ENCODE data around the gene SNAPC4.

SNAPC4 gene, protein sequence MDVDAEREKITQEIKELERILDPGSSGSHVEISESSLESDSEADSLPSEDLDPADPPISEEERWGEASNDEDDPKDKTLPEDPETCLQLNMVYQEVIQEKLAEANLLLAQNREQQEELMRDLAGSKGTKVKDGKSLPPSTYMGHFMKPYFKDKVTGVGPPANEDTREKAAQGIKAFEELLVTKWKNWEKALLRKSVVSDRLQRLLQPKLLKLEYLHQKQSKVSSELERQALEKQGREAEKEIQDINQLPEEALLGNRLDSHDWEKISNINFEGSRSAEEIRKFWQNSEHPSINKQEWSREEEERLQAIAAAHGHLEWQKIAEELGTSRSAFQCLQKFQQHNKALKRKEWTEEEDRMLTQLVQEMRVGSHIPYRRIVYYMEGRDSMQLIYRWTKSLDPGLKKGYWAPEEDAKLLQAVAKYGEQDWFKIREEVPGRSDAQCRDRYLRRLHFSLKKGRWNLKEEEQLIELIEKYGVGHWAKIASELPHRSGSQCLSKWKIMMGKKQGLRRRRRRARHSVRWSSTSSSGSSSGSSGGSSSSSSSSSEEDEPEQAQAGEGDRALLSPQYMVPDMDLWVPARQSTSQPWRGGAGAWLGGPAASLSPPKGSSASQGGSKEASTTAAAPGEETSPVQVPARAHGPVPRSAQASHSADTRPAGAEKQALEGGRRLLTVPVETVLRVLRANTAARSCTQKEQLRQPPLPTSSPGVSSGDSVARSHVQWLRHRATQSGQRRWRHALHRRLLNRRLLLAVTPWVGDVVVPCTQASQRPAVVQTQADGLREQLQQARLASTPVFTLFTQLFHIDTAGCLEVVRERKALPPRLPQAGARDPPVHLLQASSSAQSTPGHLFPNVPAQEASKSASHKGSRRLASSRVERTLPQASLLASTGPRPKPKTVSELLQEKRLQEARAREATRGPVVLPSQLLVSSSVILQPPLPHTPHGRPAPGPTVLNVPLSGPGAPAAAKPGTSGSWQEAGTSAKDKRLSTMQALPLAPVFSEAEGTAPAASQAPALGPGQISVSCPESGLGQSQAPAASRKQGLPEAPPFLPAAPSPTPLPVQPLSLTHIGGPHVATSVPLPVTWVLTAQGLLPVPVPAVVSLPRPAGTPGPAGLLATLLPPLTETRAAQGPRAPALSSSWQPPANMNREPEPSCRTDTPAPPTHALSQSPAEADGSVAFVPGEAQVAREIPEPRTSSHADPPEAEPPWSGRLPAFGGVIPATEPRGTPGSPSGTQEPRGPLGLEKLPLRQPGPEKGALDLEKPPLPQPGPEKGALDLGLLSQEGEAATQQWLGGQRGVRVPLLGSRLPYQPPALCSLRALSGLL (N-terminal part only)

DNA sequence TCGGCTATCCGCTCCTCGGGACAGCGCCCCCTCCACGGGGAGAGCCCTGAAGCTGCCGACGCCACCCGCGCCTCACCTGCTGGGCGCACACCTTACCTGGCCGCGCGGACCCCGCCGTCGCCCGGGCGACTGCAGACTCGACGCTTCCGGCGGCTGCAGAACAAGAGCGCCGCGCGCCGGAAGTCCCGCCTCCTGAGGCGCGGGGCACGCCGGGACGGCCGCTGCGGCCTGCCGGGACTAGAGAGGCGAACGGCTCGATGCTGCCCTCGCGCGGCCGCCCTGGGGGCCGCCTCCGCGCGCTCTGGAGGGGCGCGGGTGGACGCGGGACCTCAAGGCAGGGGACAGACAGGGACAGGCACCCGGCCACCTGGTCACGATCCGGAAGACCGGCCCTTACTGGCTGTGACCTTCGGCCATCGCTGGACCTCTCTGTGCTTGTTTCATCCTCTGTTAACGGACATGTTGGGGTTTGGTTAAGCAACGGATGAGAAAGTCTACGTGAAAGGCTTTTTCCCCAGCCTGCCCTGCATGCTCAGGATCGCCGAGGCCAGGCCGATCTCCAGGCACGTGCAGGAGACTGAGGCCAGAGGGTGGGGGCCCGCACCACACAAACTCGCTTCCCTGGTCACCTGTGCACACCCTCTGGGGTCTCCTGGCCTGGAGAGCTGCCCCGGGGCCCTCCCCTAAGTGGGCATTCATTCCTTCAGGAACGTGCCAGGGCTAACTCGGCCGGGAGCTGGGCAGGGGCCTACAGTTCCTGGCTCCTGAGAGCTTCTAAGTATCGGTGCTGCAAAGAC is at the start of gene SNAPC4:
Gene SNAPC4 (minus strand): TSS at position 133 of the 797 bp plus-strand sequence. CDS start 1,742 bp downstream, outside the sequence.
- peak; percentile 81 to 82 for DNase-seq (ENCODE audit: low read depth in 2 of 2)

DNA sequence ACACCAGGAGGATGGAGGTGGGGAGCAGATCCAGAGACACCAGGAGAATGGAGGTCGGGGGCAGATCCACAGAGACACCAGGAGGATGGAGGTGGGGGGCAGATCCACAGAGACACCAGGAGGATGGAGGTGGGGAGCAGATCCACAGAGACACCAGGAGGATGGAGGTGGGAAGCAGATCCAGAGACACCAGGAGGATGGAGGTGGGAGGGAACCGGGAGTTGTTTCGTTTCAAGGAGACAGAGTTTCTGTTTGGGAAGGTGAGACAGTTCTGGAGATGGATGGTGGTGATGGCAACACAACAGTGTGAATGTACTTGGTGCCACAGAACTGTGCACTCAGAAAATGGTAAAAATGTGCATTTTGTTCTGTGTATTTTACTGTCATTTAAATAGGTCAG is 48.7 kb upstream of the SNAPC4 start:
- no peak for DNase-seq (ENCODE audit: low read depth in 2 of 2)

DNA sequence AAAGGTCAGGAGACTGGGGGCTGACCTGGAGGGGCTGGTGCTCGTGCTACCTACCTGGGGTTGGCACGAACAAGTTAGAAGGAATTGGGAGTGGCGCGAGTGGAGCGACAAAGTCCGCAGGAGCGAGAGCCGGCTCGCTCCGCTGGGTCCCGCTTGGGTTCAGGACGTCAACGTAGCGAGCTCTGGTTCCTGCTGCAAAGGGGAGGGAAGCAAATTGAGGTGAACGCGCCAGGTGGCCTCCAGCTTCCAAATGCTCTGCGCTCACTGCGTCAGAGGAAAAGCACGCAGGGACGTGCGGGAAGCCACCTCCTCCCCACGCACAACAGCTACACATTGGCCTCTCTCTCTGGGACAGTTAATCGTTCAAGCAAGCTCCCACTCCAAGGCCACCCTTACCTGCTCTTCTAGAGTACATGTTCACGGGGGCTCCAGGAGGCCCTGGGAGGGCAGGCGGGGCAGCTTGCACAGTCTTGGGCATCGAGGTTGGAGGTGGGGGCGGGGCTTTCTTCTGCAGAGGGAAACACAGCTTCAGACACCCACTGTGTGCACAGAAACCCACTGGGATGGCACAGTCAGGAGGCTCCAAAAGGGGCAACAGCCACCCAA is 47.3 kb upstream of the SNAPC4 start:
- no peak for DNase-seq (ENCODE audit: low read depth in 2 of 2)

DNA sequence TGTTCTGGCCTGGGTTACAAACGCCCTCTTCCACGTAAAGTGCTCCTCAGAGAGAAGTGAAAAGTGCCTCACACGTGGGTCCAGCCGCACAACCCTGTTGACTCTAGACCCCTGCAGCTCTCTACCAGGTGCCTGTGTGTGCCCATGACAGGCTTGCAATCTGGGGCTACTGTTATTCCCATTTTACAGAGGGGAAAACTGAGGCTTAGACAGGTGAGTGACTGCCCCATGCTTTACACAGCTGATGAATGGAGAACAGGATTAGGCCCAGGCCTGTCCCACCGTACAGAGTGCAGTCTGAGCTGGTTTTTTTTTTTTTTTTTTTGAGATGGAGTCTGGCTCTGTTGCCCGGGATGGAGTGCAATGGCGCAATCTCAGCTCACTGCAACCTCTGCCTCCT is 45.8 kb upstream of the SNAPC4 start:
- no peak for DNase-seq (ENCODE audit: low read depth in 2 of 2)

DNA sequence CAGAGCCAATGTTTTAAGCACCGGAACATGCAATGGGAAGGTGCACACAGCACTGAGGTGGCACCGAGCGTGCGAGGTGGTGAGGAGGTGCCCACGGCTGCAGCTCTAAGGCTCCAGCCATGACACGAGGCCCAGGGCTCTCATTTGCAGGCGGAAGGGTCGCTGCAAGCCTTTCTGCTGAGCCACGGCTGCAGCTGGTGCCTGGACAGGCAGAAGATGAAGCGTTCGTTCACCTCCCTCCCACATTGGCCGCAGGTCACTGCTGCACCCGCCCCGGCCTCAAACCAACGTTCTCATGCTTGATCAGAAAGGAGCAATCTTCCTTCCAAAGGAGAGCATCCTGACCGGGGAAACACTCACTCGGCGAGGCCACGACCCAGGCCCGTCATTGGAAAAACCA is 44.1 kb upstream of the SNAPC4 start:
- DNase-seq (ENCODE audit: low read depth in 2 of 2): no peak

DNA sequence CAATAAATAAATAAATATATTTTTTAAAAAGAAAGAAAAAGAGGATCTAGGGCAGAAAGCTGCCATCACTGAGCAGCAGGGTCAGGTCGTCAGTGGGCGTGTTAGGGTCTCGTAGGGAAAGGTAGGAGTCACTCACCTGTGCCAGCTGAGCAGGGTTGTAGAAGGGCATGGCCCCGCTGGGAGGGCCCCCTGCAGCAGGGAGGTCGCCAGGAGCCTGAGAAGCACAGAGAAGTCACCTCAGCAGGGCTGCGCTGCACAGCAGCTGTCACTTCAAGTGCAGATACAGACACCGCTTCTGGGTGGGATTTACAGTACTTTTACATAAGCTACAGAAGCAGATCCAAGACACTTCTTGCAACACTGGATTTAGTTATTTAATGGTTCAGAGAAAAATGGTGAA is 43.7 kb upstream of the SNAPC4 start:
- no peak for DNase-seq (ENCODE audit: low read depth in 2 of 2)

DNA sequence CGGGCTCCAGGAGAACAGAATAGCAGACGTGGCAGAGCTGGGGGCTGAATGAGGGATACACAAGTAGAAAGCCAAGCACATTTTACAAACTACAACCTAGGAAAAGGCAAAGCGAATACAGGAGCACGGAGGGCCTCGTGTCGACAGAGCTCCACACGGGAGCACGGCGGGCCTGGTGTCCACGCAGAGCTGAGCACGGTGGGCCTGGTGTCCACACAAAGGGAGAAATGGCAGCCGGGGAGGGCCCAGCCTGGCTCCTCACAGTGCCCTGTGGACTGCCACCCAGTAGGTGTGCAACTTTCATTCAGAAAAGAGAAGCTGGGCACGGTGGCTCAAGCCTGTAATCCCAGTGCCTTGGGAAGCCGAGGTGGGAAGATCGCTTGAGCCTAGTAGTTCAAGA is 43.1 kb upstream of the SNAPC4 start:
- no peak for DNase-seq (ENCODE audit: low read depth in 2 of 2)

DNA sequence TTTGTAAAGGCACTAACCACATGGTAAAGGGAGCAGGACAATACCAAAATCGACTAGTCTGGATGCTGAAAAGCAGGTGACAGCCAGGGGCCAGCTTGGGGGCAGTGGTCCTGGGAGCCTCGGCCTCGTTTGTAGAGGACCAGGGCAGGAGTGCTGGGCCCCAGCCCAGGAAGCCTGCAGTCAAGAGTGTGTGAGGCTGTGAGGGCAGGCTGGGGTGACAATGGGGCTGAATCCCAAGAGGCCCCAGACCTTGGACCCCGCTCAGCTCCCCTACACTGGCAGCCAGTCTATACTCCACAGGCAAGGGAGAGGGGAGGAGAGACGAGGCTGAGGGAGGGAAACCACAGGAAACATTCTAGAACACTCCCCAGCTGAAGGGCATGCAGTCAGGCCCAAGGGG is 42.3 kb upstream of the SNAPC4 start:
- DNase-seq (ENCODE audit: low read depth in 2 of 2): no peak

DNA sequence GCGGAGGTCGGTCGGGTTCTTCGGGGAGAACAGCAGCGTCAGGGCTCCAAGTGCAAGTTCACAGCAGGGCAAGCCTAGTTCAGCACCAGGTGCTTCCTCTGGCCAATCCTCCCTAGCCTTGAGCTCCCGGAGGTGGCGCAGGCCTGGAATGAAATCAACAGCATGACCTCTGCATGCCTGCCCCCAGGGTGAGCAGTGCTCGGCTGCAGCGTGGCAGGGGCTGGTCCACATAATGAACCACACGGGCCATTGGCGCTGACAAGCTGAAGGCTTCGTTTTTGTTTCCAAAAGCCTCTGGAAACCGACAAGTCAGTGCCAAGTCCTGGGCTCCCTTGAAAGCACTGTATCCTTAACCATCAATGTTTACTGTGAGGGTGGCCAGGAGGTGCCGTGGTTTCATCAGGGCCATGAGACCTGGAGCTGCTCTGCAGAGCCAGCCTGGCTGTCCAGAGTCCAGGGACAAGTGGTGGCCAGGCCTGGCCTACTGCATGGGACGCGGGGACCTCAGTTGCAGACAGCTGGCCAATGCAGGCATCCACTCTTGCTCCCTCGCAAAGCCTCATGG is 41.8 kb upstream of the SNAPC4 start:
- DNase-seq (ENCODE audit: low read depth in 2 of 2): no peak

DNA sequence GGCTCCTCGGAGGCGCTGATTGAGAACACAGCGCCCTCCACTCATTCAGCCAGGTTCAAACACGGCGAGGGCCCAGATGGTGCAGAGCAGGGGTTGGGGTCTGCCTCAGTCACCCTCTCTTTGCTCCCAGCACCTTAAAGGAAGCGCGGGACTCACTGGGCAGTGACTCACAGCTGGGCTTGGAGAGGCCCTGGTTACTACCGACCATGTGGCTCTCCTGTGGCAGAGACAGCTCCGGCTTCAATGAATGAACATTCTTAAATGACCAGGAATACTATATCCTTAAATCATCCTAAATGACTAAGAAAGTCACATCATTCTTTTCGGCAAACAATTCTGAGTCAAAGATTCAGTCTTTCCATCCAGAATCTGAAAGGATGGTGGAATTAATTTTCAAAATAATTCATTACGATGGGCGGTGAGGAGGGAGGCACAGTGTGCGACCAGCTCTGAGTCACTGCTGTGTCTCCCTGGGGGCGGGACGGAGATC is 41.3 kb upstream of the SNAPC4 start:
- no peak for DNase-seq (ENCODE audit: low read depth in 2 of 2)

DNA sequence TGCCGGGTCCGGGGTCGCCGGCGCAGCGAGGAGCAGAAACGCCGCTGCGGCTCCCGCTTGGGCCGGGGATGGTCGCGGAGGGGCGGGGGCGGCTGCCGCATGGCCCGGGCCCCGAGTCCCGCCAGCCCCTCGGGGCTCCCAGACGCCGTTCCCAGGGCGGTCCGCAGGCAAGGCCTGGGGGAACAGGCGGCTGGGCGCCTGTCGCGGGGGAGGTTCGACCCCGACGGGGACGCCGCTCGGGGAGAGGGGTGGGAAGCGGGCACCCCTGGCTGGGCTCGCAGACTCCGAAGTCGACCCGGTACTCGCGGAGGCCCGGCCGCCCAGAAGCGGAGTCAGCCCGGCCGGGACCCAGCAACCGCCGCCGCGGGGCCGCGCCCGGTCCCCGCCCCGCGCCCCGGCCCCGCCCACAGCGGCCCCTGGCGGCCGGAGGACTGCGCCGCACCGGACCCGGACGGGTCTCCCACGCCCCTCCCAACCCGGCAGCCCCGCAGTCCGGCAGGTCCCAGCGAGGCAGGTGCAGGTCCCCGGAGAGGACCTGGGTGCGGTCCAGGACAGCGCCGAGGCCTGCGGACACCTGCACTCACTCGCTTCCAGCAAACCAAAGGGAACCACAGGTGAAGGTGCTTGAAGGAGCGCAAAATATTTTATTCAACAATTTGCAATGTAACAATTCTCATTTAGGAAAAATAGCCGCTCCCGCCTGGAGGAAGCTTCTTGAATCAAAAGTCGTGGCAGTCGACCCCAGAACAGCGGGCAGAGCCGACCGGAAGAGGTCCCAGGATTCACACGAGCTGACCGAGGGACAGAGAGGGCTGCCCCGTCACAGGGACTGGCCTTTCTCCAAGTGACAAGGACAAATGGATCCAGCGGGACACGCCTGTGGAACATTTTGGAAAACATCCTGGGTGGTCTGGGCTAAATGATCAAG is 39.8 kb upstream of the SNAPC4 start, which contains the start of gene INPP5E:
Gene INPP5E (minus strand): TSS at position 365 of the 928 bp plus-strand sequence. CDS start 426 bp downstream, outside the sequence.
- peak; percentile 75 to 78 for DNase-seq (ENCODE audit: low read depth in 2 of 2)

DNA sequence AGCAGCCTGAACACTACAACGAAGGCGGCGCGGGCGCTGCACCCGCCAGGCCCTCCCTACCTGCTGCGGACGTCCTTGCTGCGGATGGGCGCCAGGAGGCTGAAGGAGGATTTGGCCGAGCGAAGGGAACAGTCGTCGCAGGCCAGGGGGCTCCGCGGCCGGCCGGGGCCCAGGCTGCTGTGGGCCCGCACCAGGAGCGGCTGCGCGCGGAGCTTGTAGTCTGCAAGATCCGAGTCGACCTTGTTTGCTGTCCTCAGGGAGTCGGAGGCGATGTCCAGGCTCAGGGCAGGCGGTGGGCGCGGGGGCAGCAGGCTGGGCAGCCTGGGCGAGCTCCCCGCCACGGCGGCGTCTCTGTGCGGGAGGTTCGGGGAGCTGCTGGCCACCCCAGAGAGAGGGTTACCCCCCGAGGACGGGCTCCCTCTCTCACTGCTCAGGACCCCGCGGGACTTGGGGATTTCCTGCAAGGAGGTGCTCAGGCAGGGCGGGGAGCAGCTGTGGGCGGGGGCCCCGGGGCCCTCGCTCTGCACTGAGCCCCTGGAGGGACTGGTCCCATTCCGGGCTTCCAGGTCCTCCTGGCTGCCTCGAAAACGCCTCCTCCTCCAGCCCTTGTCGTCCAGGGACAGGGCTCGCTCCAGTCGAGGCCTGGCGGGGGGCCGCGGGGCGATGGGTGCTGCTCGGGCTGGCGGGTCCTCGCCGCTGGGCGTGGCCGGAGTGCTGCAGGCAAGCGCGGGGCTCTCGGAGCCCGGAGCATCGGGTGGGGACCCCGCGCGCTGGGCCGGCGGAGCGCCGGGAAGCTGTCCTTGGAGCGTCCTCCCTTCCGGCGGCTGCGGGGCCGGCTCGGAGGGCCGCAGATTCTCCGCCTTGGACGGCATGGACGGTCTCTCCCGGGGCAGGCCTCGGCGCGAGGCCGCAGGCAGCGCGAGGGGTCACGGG is 38.8 kb upstream of the SNAPC4 start:
- peak; percentile 33 to 56 for DNase-seq (ENCODE audit: low read depth in 2 of 2)

DNA sequence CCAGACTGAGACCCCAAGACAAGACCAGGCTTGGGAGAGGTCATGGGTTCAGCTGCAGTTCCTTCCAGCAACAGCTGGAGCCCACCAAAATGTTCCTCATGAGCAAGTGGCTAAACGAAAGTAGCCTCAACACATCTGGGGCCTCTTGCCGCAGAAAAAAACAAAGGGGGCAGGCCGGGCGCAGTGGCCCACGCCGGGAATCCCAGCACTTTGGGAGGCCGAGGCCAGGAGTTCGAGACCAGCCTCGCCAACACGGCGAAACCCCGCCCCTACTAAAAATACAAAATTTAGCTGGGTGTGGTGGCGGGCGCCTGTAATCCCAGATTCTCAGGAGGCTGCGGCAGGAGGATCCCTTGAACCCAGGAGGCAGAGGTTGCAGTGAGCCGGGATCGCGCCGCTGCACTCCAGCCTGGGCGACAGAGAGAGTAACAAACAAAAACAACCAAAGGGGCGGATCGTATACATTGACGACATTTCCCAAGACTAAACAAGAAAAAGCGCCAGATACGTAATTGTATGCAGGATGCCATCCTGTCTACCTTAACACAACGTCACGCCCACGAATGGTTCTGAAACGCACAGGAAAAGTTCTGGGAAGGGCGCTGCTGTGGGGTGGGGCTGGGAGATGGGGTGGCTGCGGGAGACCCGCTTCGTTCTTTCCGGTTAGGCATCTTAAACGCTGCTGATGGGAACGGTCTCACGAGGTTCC is 38.0 kb upstream of the SNAPC4 start:
- DNase-seq (ENCODE audit: low read depth in 2 of 2): no peak

DNA sequence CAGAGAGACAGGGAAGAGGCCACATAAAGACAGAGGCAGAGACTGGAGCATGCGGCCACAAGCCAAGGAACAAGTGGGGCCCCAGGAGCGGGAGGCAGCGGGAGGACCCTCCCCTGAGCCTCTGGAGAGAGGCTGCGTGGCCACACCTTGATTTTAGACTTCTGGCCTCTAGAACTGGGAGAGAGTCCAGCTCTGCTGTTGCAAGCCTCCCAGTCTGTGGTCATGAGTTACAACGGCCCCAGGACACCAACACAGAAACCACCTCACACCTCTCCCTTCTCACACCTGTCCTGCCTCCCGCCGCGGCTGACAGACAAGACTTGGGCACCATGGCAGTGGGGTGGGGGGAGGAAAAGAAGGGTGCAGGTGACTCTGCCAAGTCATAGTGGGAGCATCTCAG is 37.5 kb upstream of the SNAPC4 start:
- DNase-seq (ENCODE audit: low read depth in 2 of 2): no peak

DNA sequence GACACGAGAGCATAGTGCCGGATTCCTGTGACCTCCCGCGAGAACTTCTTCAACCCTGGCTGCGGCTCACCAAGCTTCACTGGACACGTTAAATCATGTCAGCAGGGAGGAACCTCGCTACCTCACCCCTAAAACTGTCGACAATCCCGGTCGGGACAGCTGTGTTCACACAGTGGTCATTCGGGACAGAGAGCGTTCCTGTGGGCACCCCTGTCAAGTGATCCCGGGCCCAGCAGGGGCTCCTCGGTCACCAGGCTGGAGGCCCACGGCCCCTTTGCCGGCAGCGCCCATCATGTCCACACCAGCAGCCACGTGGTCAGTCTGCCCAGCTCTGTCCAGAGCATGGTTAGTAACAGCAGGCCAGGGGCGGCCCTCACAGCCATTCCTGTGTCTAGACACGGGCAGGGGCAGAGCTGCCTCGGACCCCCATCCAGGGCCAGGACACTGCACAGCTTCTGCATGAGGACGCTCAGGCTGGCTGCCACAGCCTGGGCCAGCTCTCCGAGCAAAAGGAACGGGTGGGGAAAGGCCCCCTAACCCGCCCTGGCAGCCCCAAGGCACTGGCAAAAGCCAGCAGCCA is 36.2 kb upstream of the SNAPC4 start:
- no peak for DNase-seq (ENCODE audit: low read depth in 2 of 2)

DNA sequence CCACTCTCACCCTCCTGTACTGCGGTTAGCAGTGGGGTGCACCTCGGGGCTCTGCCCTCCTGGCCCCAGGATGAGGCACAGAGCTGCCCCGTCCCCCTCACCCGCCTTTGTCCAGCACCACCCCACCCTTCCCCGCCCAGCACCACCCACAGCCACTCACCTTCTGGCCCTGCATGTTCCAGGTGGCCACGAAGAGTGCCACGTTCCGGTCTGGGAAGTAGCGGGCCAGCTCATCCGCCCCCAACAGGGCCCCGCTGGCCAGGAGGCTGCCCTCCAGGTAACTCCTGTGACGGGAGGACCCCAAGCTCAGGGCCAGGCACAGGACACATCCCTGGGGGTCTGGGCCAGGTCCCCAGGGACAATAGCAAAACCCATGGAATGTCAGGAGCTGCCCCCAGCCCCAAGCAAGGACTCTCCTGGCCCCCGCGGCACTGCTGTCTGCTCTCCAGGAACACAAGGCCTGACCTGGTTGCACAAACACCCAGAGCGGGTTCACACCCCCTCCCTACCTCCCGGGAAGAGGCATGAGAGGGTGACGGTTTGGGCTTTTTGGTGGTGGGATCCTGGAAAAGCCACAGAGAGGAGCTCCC is 34.7 kb upstream of the SNAPC4 start:
- no peak for DNase-seq (ENCODE audit: low read depth in 2 of 2)
